Adrenal gland (tissue), 5 donors: Measurements from ENCODE around the gene MUS81.

ENCODE experiments used
- CTCF ChIP-seq, 6 experiments: fragments of 450-650 bp in 4 of 6; fragments of 200-600 bp in 2 of 6; sonication (generic) in 1 of 6; IDR thresholded peaks; 1 replicate in 5 of 6; 2 replicates in 1 of 6; pipeline versions ENCODE4 v1.5.1 to v1.8.0; 2016 to 2021; ENCODE audit warnings: antibody characterized with exemption in 6 of 6, mild to moderate bottlenecking in 2 of 6, moderate library complexity in 1 of 6
- POLR2A ChIP-seq, 2 donors: fragments of 450-650 bp; IDR thresholded peaks; one replicate each; pipeline ENCODE4 v1.6.1; 2017; ENCODE audit warnings: antibody characterized with exemption in 2 of 2, mild to moderate bottlenecking in 2 of 2, moderate library complexity in 1 of 2
- donor health status: DM: no; HTN: no; CAD: no.

GRCh38 chr11:65816696-65817095, 43.5 kb upstream of the MUS81 start:
- TF ChIP-seq CTCF (IDR thresholded peaks at IDR 0.05), result no peak
- no peak for TF ChIP-seq POLR2A (IDR thresholded peaks at IDR 0.05)
